Fibroblast of skin of back (primary cell): Measurements from ENCODE around the gene MOB3A. TPM values are rescaled to one million over a fixed set of nuclear protein-coding genes. Genes with fewer than 3 reads are reported as not detected.
"Not testable (repeated sequence)": the region's sequence is repeated elsewhere in the genome, so short reads cannot be mapped to it uniquely, and the experiment has no call there.

Experiments
- DNase-seq: peaks from one replicate; pipeline ENCODE4 v3.0.0-alpha.2; 2013
- polyA plus RNA-seq, 2 experiments: library from polyadenylated mRNA; unstranded; fragments of 120-200 nt; gene quantifications; one replicate each; pipeline ENCODE4 v1.2.1, GENCODE V29; 2013; ENCODE audit not compliant: insufficient read length in 2 of 2

MOB3A gene
- 43.6 TPM for polyA plus RNA-seq (2013, experiment 1 of 2; ENCODE audit: insufficient read length)
- polyA plus RNA-seq (2013, experiment 2 of 2; ENCODE audit: insufficient read length), result 32.4 TPM

GRCh38 chr19:2096034-2096479, at the start of gene MOB3A:
Gene MOB3A (minus strand): TSS chr19:2096326. CDS start chr19:2078560, 17,766 bp downstream.
- peak; percentile 92 for DNase-seq

GRCh38 chr19:2145831-2146241, 49.7 kb upstream of the MOB3A start:
- DNase-seq, result peak; percentile 11

GRCh38 chr19:2144190-2144589, 48.1 kb upstream of the MOB3A start:
- DNase-seq, result no peak

GRCh38 chr19:2142173-2142829, 46.2 kb upstream of the MOB3A start:
- no peak for DNase-seq

GRCh38 chr19:2140138-2140569, 44.0 kb upstream of the MOB3A start:
- no peak for DNase-seq

- DNase-seq, result no peak
These were observed 43.4 kb upstream of the MOB3A start for GRCh38 chr19:2139385-2140137.

- no peak for DNase-seq
These were observed 42.1 kb upstream of the MOB3A start for GRCh38 chr19:2138061-2138728.

GRCh38 chr19:2136796-2137195, 40.7 kb upstream of the MOB3A start:
- no peak for DNase-seq

- no peak for DNase-seq
These were observed 39.6 kb upstream of the MOB3A start for GRCh38 chr19:2135474-2136402.

- DNase-seq, result no peak
These were observed 36.8 kb upstream of the MOB3A start for GRCh38 chr19:2132731-2133490.

GRCh38 chr19:2132191-2132590, 36.1 kb upstream of the MOB3A start:
- DNase-seq, result no peak

- not testable (repeated sequence) for DNase-seq
These were observed 35.2 kb upstream of the MOB3A start for GRCh38 chr19:2131012-2131975.

GRCh38 chr19:2129892-2130770, 34.0 kb upstream of the MOB3A start:
- no peak for DNase-seq

- DNase-seq, result no peak
These were observed 33.4 kb upstream of the MOB3A start for GRCh38 chr19:2129486-2129885.

- no peak for DNase-seq
These were observed 32.9 kb upstream of the MOB3A start for GRCh38 chr19:2129022-2129421.

GRCh38 chr19:2128252-2128651, 32.1 kb upstream of the MOB3A start:
- DNase-seq, result peak; percentile 19

- no peak for DNase-seq
These were observed 31.6 kb upstream of the MOB3A start for GRCh38 chr19:2127758-2128157.

- DNase-seq, result no peak
These were observed 30.9 kb upstream of the MOB3A start for GRCh38 chr19:2126879-2127518.
